Upper lobe of left lung (tissue), 6 donors: ENCODE data around the gene AK9. TPM values are rescaled to one million over a fixed set of nuclear protein-coding genes. Genes with fewer than 3 reads are reported as not detected.

Experiments
- ATAC-seq, 2 donors: fragments of 200-7000 bp; cut with Tn5 transposase; one replicate each; pipeline ENCODE4 v1.9.1; 2022; ENCODE audit warnings: mild to moderate bottlenecking in 2 of 2, moderate library complexity in 2 of 2; ENCODE audit not compliant: low FRiP score in 2 of 2
- DNase-seq, 2 donors: peaks; one replicate each; pipeline ENCODE4 v3.0.0-alpha.2; 2019 to 2020
- H3K27ac ChIP-seq, 4 donors: fragments of 200-600 bp; sonication (generic); one replicate each; pipeline ENCODE4 v1.5.1; 2016 to 2019
- H3K27me3 ChIP-seq, 4 donors: fragments of 200-600 bp; sonication (generic); one replicate each; pipeline ENCODE4 v1.5.1; 2017 to 2019
- H3K36me3 ChIP-seq, 4 donors: fragments of 200-600 bp; sonication (generic); one replicate each; pipeline ENCODE4 v1.5.1; 2016 to 2019
- H3K4me1 ChIP-seq, 4 donors: fragments of 200-600 bp; sonication (generic); one replicate each; pipeline ENCODE4 v1.5.1; 2018 to 2019
- H3K4me3 ChIP-seq, 4 donors: fragments of 200-600 bp; sonication (generic); one replicate each; pipeline ENCODE4 v1.5.1; 2017 to 2019; ENCODE audit warnings: mild to moderate bottlenecking in 2 of 4, moderate library complexity in 1 of 4
- H3K9me3 ChIP-seq, 4 donors: fragments of 200-600 bp; sonication (generic); one replicate each; pipeline ENCODE4 v1.5.1; 2018 to 2019
- CTCF ChIP-seq, 6 experiments: fragments of 450-650 bp in 4 of 6; fragments of 200-600 bp in 2 of 6; sonication (generic) in 2 of 6; IDR thresholded peaks; one replicate each; pipeline ENCODE4 v1.5.1; 2016 to 2019; ENCODE audit warnings: antibody characterized with exemption in 6 of 6
- EP300 ChIP-seq, 4 donors: sonication (generic); formaldehyde crosslinking; IDR thresholded peaks; one replicate each; pipeline ENCODE4 v1.5.1; 2017; ENCODE audit warnings: antibody characterized with exemption in 4 of 4, control low read depth in 2 of 4
- POLR2A ChIP-seq, 4 donors: fragments of 450-650 bp; IDR thresholded peaks; one replicate each; pipeline ENCODE4 v1.5.1; 2016 to 2017; ENCODE audit warnings: antibody characterized with exemption in 4 of 4, mild to moderate bottlenecking in 2 of 4
- POLR2AphosphoS5 ChIP-seq, 2 donors: sonication (generic); formaldehyde crosslinking; IDR thresholded peaks; one replicate each; pipeline ENCODE4 v1.5.1; 2017; ENCODE audit warnings: antibody characterized with exemption in 2 of 2
- WGBS, 2 donors: methylation state at CpG; one replicate each; pipeline ENCODE4 v1.1.5; 2017 to 2018; 5-methylcytosine and 5-hydroxymethylcytosine counted together
- total RNA-seq, 6 donors: library from RNA; depleted of rRNA in 4 of 6; stranded (reverse); fragments of >200 nt in 4 of 6; gene quantifications; one replicate each; pipeline versions ENCODE4 v1.1.0 to v1.2.1, GENCODE V29; 2016 to 2021
- donor health status: DM: no; HTN: no; CAD: no; lungs with moderate emphysema.
- donor health status: DM: no; HTN: yes; CAD: no; lungs with severe emphysema.

Gene AK9
- total RNA-seq, 6 donors from 2014 or later, result 5.9 to 48.2 (median 13.0) TPM

- DNase-seq, result no peak
- no peak overlapping the region for H3K4me3 ChIP-seq
- no peak overlapping the region for H3K27ac ChIP-seq
- H3K9me3 ChIP-seq, result no peaks in the 10 kb centered on the region
- ATAC-seq, result no peak
- no peak for TF ChIP-seq POLR2AphosphoS5 (IDR thresholded peaks at IDR 0.05)
- no peak for TF ChIP-seq POLR2A (IDR thresholded peaks at IDR 0.05)
- TF ChIP-seq EP300 (IDR thresholded peaks at IDR 0.05), result no peak
- TF ChIP-seq CTCF (IDR thresholded peaks at IDR 0.05), result no peak
- 84% methylated on average over 7 of the region's 7 CpGs; no CpG with 5 or more reads in 1 of the 2 donors for WGBS, 2 donors
- peaks cover 0 to 10% (median 3%) of the 10 kb centered on the region in 4 donors for H3K4me1 ChIP-seq
- H3K36me3 ChIP-seq, result peaks cover 8 to 52% (median 36%) of the 10 kb centered on the region in 4 donors
- H3K27me3 ChIP-seq, result no peaks in the 10 kb centered on the region
These were observed 242.4 kb downstream of the AK9 start for GRCh38 chr6:109448615-109449014.

GRCh38 chr6:109447878-109448555 is 243.0 kb downstream of the AK9 start:
- peak in 1 of 2 donors; percentile 6 for ATAC-seq
- no peak for DNase-seq
- Histone ChIP-seq H3K4me1 (peaks cover 0 to 8% (median 0%) of the 10 kb centered on the region in 4 donors), H3K9me3 (no peaks in the 10 kb centered on the region), H3K4me3 (no peak overlapping the region), H3K27me3 (no peaks in the 10 kb centered on the region), H3K36me3 (peaks cover 8 to 56% (median 40%) of the 10 kb centered on the region in 4 donors), H3K27ac (no peak overlapping the region)
- TF ChIP-seq EP300 (IDR thresholded peaks at IDR 0.05) (no peak), POLR2A (IDR thresholded peaks at IDR 0.05) (peak in 1 of 4 donors; percentile 5)
- WGBS, 2 donors, result 79 to 94% methylated on average over 8 of the region's 8 CpGs

- Histone ChIP-seq H3K4me1 (peaks cover under 1 to 11% (median 2%) of the 10 kb centered on the region in 4 donors), H3K27ac (no peak overlapping the region), H3K27me3 (no peaks in the 10 kb centered on the region), H3K9me3 (no peaks in the 10 kb centered on the region), H3K36me3 (peaks cover 8 to 53% (median 41%) of the 10 kb centered on the region in 4 donors), H3K4me3 (no peak overlapping the region)
- no peak for ATAC-seq
- TF ChIP-seq POLR2AphosphoS5 (IDR thresholded peaks at IDR 0.05), result no peak
- TF ChIP-seq EP300 (IDR thresholded peaks at IDR 0.05), result no peak
- TF ChIP-seq POLR2A (IDR thresholded peaks at IDR 0.05), result no peak
- no peak for TF ChIP-seq CTCF (IDR thresholded peaks at IDR 0.05)
- 90 to 93% methylated on average over 8 to 10 of the region's 10 CpGs for WGBS, 2 donors
- DNase-seq, result peak in 1 of 2 donors; percentile 61
These were observed 243.9 kb downstream of the AK9 start for GRCh38 chr6:109447087-109447486.

- 83 to 86% methylated on average over 8 of the region's 8 CpGs for WGBS, 2 donors
- H3K4me3 ChIP-seq, result no peak overlapping the region
- H3K9me3 ChIP-seq, result no peaks in the 10 kb centered on the region
- no peak overlapping the region for H3K27ac ChIP-seq
- peaks cover 5 to 16% (median 7%) of the 10 kb centered on the region in 4 donors for H3K4me1 ChIP-seq
- DNase-seq (no peak), ATAC-seq (no peak)
- no peak for TF ChIP-seq CTCF (IDR thresholded peaks at IDR 0.05)
- no peak for TF ChIP-seq POLR2A (IDR thresholded peaks at IDR 0.05)
- no peak for TF ChIP-seq POLR2AphosphoS5 (IDR thresholded peaks at IDR 0.05)
- TF ChIP-seq EP300 (IDR thresholded peaks at IDR 0.05), result no peak
- no peaks in the 10 kb centered on the region for H3K27me3 ChIP-seq
- peaks cover 6 to 47% (median 38%) of the 10 kb centered on the region in 4 donors for H3K36me3 ChIP-seq
These were observed 244.5 kb downstream of the AK9 start for GRCh38 chr6:109446541-109446940.

- ATAC-seq, result no peak
- H3K9me3 ChIP-seq, result no peaks in the 10 kb centered on the region
- peaks cover 8 to 21% (median 11%) of the 10 kb centered on the region in 4 donors for H3K4me1 ChIP-seq
- no peak overlapping the region for H3K27ac ChIP-seq
- peaks cover 6 to 47% (median 37%) of the 10 kb centered on the region in 4 donors for H3K36me3 ChIP-seq
- H3K4me3 ChIP-seq, result no peak overlapping the region
- TF ChIP-seq CTCF (IDR thresholded peaks at IDR 0.05), result no peak
- no peak for TF ChIP-seq POLR2A (IDR thresholded peaks at IDR 0.05)
- no peak for TF ChIP-seq POLR2AphosphoS5 (IDR thresholded peaks at IDR 0.05)
- no peak for TF ChIP-seq EP300 (IDR thresholded peaks at IDR 0.05)
- peak in 1 of 2 donors; percentile 75 for DNase-seq
- no peaks in the 10 kb centered on the region for H3K27me3 ChIP-seq
- WGBS, 2 donors, result 90 to 91% methylated on average over 6 to 15 of the region's 15 CpGs
These were observed 244.9 kb downstream of the AK9 start for GRCh38 chr6:109446072-109446471.
